Lower leg skin (tissue), 4 donors: ENCODE measurements around the gene RGMA. TPM values are rescaled to one million over a fixed set of nuclear protein-coding genes. Genes with fewer than 3 reads are reported as not detected.

Experiments
- DNase-seq, 2 donors: peaks; one replicate each; pipeline ENCODE4 v3.0.0-alpha.2; 2019; ENCODE audit warnings: low spot score in 2 of 2
- H3K4me3 ChIP-seq: fragments of 200-600 bp; sonication (generic); 2 replicates; pipeline ENCODE4 v1.5.1; 2017; ENCODE audit warnings: mild to moderate bottlenecking, low read depth; ENCODE audit not compliant: poor library complexity, severe bottlenecking
- POLR2A ChIP-seq, 2 donors: fragments of 450-650 bp; IDR thresholded peaks; one replicate each; pipeline ENCODE4 v1.6.1; 2016 to 2017; ENCODE audit warnings: antibody characterized with exemption in 2 of 2, mild to moderate bottlenecking in 1 of 2, moderate library complexity in 1 of 2
- WGBS, 2 donors: methylation state at CpG; one replicate each; pipeline ENCODE4 v1.1.5; 2018; 5-methylcytosine and 5-hydroxymethylcytosine counted together
- intact Hi-C: fragments of 100-400 bp; cut with DNase I; formaldehyde crosslinking; loops from one replicate; pipeline ENCODE4 v1.15.0; 2023; ENCODE audit warnings: low total_unique reads
- total RNA-seq, 4 donors: library from RNA; depleted of rRNA; stranded (reverse); fragments of >200 nt; gene quantifications; one replicate each; pipeline ENCODE4 v1.1.0, GENCODE V29; 2016
- TF ChIP-seq, protein P1 (sequence below), 3 donors: fragments of 450-650 bp; IDR thresholded peaks; one replicate each; pipeline ENCODE4 v1.5.1; 2016; ENCODE audit warnings: antibody characterized with exemption in 3 of 3, mild to moderate bottlenecking in 3 of 3, moderate library complexity in 2 of 3

RGMA gene
- total RNA-seq, 4 donors from 2014 or later = 9.5 to 28.2 (median 16.6) TPM

DNA sequence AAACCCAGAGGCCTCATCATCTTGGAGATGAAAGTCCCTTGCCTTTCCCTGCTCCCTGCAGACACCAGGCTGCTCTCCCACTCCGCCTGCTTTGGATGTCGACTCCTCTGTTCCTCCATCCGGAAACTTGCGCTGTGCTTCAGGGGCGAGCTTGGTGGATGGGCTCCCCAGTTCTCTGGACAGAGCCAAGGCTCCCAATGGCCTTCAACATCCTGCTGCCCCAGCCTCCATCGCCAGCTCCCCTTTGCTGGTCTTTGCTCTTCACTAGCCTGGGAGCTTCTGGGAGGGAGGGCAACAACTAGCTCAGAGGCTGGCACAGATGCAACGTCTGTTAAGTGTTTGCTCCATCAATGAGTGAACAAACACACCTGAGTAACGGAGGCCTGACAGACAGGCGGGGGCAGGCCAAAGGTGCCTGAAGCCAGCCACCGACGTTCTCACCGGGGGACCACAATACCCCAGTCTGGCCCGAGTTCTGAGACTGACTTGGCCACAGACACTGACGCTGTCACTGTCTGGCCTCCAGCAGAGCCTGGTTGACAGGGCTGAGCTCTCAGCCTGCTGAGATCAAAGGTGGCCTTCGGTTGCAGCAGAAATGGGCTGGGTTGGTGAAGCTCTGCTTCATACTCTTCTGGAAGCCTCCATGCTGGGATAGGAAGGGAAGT, 39.0 kb downstream of the RGMA start:
- DNase-seq = no peak
- intact Hi-C loops = no loop called here
- no peak for TF ChIP-seq POLR2A (IDR thresholded peaks at IDR 0.05)
- TF ChIP-seq, protein P1, sequence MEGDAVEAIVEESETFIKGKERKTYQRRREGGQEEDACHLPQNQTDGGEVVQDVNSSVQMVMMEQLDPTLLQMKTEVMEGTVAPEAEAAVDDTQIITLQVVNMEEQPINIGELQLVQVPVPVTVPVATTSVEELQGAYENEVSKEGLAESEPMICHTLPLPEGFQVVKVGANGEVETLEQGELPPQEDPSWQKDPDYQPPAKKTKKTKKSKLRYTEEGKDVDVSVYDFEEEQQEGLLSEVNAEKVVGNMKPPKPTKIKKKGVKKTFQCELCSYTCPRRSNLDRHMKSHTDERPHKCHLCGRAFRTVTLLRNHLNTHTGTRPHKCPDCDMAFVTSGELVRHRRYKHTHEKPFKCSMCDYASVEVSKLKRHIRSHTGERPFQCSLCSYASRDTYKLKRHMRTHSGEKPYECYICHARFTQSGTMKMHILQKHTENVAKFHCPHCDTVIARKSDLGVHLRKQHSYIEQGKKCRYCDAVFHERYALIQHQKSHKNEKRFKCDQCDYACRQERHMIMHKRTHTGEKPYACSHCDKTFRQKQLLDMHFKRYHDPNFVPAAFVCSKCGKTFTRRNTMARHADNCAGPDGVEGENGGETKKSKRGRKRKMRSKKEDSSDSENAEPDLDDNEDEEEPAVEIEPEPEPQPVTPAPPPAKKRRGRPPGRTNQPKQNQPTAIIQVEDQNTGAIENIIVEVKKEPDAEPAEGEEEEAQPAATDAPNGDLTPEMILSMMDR (IDR thresholded peaks at IDR 0.05) = no peak
- H3K4me3 ChIP-seq = no peak overlapping the region
- WGBS, 2 donors = 48 to 49% methylated on average over 15 of the region's 15 CpGs

DNA sequence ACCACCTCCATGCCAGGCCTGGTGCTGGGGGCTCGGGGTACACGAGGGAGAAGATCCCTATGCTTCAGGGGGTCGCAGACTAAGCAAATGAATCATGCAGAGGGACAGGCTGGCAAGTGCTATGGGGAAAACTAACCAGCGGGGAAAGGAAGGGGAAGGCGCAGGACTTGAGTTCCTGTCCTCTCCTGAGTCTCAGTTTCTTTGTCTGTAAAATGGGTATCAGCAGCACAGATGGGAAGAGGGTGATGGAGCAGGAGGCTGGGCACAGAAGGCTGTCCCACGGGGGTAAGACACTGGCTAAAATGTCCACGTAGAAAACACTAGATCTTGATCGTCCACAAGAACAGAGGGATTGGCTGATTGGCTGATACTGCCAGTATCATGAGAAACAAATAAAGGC, 39.8 kb downstream of the RGMA start:
- intact Hi-C loops = no loop called here
- TF ChIP-seq, protein P1 (IDR thresholded peaks at IDR 0.05) = no peak
- TF ChIP-seq POLR2A (IDR thresholded peaks at IDR 0.05) = no peak
- no peak overlapping the region for H3K4me3 ChIP-seq
- DNase-seq = no peak
- 58 to 62% methylated on average over 8 of the region's 8 CpGs for WGBS, 2 donors

DNA sequence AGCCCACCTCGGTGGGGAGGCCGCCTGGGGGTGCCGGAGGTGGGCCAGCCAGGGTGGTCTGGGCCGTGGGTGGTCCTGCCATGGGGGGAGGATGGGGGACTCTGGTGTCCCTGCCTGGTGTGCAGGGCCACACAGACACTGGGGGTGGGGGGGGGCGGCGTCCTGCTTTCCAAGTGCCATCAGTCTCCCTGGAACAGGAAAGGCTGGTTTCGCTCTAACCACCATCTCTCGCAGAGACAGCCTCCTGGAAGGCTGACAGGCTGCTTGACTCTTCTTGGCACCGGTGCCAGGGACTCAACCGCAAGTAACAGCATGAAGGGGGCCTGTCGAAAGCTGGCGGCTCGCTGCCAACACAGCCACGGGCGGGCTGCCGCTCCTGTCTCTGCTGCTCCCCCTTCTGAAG, 40.3 kb downstream of the RGMA start:
- WGBS, 2 donors = 44 to 66% methylated on average over 3 to 16 of the region's 16 CpGs
- no peak overlapping the region for H3K4me3 ChIP-seq
- peak in 1 of 2 donors; percentile 46 for DNase-seq
- TF ChIP-seq POLR2A (IDR thresholded peaks at IDR 0.05) = no peak
- TF ChIP-seq, protein P1 (IDR thresholded peaks at IDR 0.05) = no peak
- intact Hi-C loops = no loop called here

DNA sequence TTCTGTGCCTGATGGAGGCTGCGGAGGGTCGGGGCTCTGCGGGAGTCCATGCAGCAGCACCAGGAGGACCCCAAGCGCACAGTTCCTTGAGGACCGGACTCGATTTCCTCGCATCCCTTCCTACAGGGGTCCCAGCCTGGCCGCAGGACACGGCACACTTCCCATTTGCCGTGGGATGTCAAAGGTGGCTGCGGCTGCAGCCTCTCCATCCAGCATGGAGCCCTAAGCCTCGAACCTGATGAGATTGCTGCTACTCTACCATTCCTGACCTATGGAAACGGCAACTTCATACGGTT, 40.6 kb downstream of the RGMA start:
- intact Hi-C loops = no loop called here
- no peak for TF ChIP-seq POLR2A (IDR thresholded peaks at IDR 0.05)
- TF ChIP-seq, protein P1 (IDR thresholded peaks at IDR 0.05) = no peak
- no peak for DNase-seq
- WGBS, 2 donors = 87% methylated on average over 14 of the region's 14 CpGs
- H3K4me3 ChIP-seq = no peak overlapping the region

DNA sequence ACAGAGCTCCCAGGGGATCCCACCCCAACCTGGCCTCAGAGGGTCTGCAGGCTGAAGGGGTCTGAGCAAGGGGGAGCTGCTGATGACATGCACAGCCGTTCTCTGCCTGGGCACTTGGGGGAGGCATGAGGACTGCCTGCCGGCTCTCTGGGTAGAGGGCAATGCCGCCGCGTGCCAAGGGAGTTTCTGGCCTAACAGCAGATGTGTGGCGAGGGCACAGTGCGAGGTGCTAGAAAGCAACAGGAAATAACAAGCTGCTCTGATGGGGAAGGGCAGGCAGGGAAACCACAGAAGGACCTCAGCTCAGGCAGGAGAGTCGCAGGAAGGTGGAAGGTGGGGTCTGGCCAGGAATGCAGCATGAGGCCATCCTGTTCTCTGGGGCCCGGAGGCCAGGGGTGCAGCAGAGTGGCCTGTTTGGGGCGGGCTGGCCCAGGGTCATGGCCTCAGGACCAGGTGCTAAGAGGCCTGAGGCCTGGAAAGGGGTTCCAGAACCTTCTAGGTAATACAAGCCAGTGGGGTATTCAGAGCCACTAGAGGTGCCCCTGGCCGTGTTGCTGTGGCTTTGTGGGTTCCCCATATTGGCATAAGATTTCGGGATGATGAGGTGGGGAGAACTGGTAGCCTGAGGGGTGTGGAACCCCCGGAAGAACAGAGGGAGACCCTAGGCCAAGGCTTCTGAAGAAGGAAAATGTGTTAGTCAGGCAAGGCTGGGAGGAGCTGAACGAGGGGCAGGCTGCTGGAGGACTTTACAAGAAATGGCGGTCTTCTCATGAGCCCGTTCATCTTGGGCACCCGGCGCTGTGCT, 41.2 kb downstream of the RGMA start:
- no peak overlapping the region for H3K4me3 ChIP-seq
- TF ChIP-seq, protein P1 (IDR thresholded peaks at IDR 0.05) = no peak
- no peak for TF ChIP-seq POLR2A (IDR thresholded peaks at IDR 0.05)
- no peak for DNase-seq
- 77 to 83% methylated on average over 18 of the region's 18 CpGs for WGBS, 2 donors
- intact Hi-C loops = no loop called here
